Measurements from ENCODE around the gene MBD3L3. TPM values are rescaled to one million over a fixed set of nuclear protein-coding genes. Genes with fewer than 3 reads are reported as not detected.

MBD3L3 gene
- total RNA-seq, 1 donor from 2014 or later, result 1.3 TPM

Other genes starting within 250 kb of the MBD3L3 start
- gene ADGRE1, start 171.1 kb downstream of the MBD3L3 start, total RNA-seq (ENCODE audit: unreplicated experiment), result not detected
- 1.5 TPM for gene MBD3L2B, start 37.2 kb downstream of the MBD3L3 start, total RNA-seq (ENCODE audit: unreplicated experiment)
- not detected for gene MBD3L5, start 28.1 kb downstream of the MBD3L3 start, total RNA-seq (ENCODE audit: unreplicated experiment)
- gene MBD3L4, start 18.5 kb downstream of the MBD3L3 start, total RNA-seq (ENCODE audit: unreplicated experiment), result not detected
- gene MBD3L2, start 9.4 kb downstream of the MBD3L3 start, total RNA-seq (ENCODE audit: unreplicated experiment), result 1.5 TPM
- gene ZNF557, start 11.0 kb upstream of the MBD3L3 start, total RNA-seq (ENCODE audit: unreplicated experiment), result 13.7 TPM
- gene INSR, start 235.7 kb upstream of the MBD3L3 start, total RNA-seq (ENCODE audit: unreplicated experiment), result 23.9 TPM

Data from glutamatergic neuron (in vitro differentiated cells).